ENCODE measurements around the gene CDK5. TPM values are rescaled to one million over a fixed set of nuclear protein-coding genes. Genes with fewer than 3 reads are reported as not detected.
"Not testable (repeated sequence)": the region's sequence is repeated elsewhere in the genome, so short reads cannot be mapped to it uniquely, and the experiment has no call there.

The CDK5 gene
- total and polyA plus RNA-seq, 2 donors (not counting 1 experiment from before 2014, with no cell fraction given): 15.1 to 27.7 TPM

- DNase-seq (ENCODE audit: low read depth in 2 of 2): no peak
- H3K79me2 ChIP-seq (ENCODE audit: control insufficient read depth, insufficient read depth, low read length): no peaks in the 10 kb centered on the region
- H3K9me3 ChIP-seq (ENCODE audit: control insufficient read depth, insufficient read depth, low read depth, low read length): no peaks in the 10 kb centered on the region
- no peak overlapping the region for H3K4me3 ChIP-seq (replicated peaks in 1 of 4; ENCODE audit: control extremely low read depth in 1 of 4, insufficient read depth in 1 of 4, low read depth in 3 of 4, low read length in 4 of 4)
- H3K36me3 ChIP-seq (ENCODE audit: control insufficient read depth, insufficient read depth, low read length): peaks cover 3% of the 10 kb centered on the region
- TF ChIP-seq CTCF (conservative IDR thresholded peaks at IDR 0.05 in 1 of 2, IDR thresholded peaks at IDR 0.05 in 1 of 2; ENCODE audit: low read depth in 1 of 2, low read length in 2 of 2) (no peak), EZH2 (IDR thresholded peaks at IDR 0.05; ENCODE audit: low read length, missing control alignments) (no peak)
- no peak overlapping the region for H3K27ac ChIP-seq (ENCODE audit: insufficient read depth, low read length)
- H3K4me2 ChIP-seq (ENCODE audit: extremely low read depth, insufficient read depth, low read length): no peak overlapping the region
- no peaks in the 10 kb centered on the region for H3K27me3 ChIP-seq (ENCODE audit: control insufficient read depth, insufficient read depth, low read length)
- no peak overlapping the region for H2AFZ ChIP-seq (ENCODE audit: low read length)
- H3K4me1 ChIP-seq (ENCODE audit: control insufficient read depth, extremely low read depth, insufficient read depth, low read length): peaks cover 14% of the 10 kb centered on the region
- no peaks in the 10 kb centered on the region for H4K20me1 ChIP-seq (ENCODE audit: control insufficient read depth, extremely low read depth, insufficient read depth, low read length)
- no peak overlapping the region for H3K9ac ChIP-seq (ENCODE audit: insufficient read depth, low read length)
Observed at GRCh38 chr7:151043959-151044358, 13.7 kb downstream of the CDK5 start.

GRCh38 chr7:151043449-151043848 lies 14.2 kb downstream of the CDK5 start:
- not testable (repeated sequence) for DNase-seq (ENCODE audit: low read depth in 2 of 2); H4K20me1 ChIP-seq (ENCODE audit: control insufficient read depth, extremely low read depth, insufficient read depth, low read length); H3K4me2 ChIP-seq (ENCODE audit: extremely low read depth, insufficient read depth, low read length); H3K27me3 ChIP-seq (ENCODE audit: control insufficient read depth, insufficient read depth, low read length); H2AFZ ChIP-seq (ENCODE audit: low read length); H3K4me3 ChIP-seq (replicated peaks in 1 of 4; ENCODE audit: control extremely low read depth in 1 of 4, insufficient read depth in 1 of 4, low read depth in 3 of 4, low read length in 4 of 4); H3K9ac ChIP-seq (ENCODE audit: insufficient read depth, low read length); H3K79me2 ChIP-seq (ENCODE audit: control insufficient read depth, insufficient read depth, low read length); H3K27ac ChIP-seq (ENCODE audit: insufficient read depth, low read length); H3K9me3 ChIP-seq (ENCODE audit: control insufficient read depth, insufficient read depth, low read depth, low read length); H3K36me3 ChIP-seq (ENCODE audit: control insufficient read depth, insufficient read depth, low read length)
- H3K4me1 ChIP-seq (ENCODE audit: control insufficient read depth, extremely low read depth, insufficient read depth, low read length): peaks cover 19% of the 10 kb centered on the region

- Histone ChIP-seq H3K9ac (ENCODE audit: insufficient read depth, low read length) (no peak overlapping the region), H3K4me2 (ENCODE audit: extremely low read depth, insufficient read depth, low read length) (no peak overlapping the region), H3K36me3 (ENCODE audit: control insufficient read depth, insufficient read depth, low read length) (peaks cover 14% of the 10 kb centered on the region), H3K27ac (ENCODE audit: insufficient read depth, low read length) (no peak overlapping the region), H3K4me1 (ENCODE audit: control insufficient read depth, extremely low read depth, insufficient read depth, low read length) (peaks cover 20% of the 10 kb centered on the region), H3K27me3 (ENCODE audit: control insufficient read depth, insufficient read depth, low read length) (no peaks in the 10 kb centered on the region), H3K9me3 (ENCODE audit: control insufficient read depth, insufficient read depth, low read depth, low read length) (no peaks in the 10 kb centered on the region), H3K79me2 (ENCODE audit: control insufficient read depth, insufficient read depth, low read length) (no peaks in the 10 kb centered on the region), H4K20me1 (ENCODE audit: control insufficient read depth, extremely low read depth, insufficient read depth, low read length) (no peaks in the 10 kb centered on the region), H3K4me3 (replicated peaks in 1 of 4; ENCODE audit: control extremely low read depth in 1 of 4, insufficient read depth in 1 of 4, low read depth in 3 of 4, low read length in 4 of 4) (no peak overlapping the region), H2AFZ (ENCODE audit: low read length) (no peak overlapping the region)
- TF ChIP-seq CTCF (conservative IDR thresholded peaks at IDR 0.05 in 1 of 2, IDR thresholded peaks at IDR 0.05 in 1 of 2; ENCODE audit: low read depth in 1 of 2, low read length in 2 of 2) (no peak), EZH2 (IDR thresholded peaks at IDR 0.05; ENCODE audit: low read length, missing control alignments) (no peak)
- DNase-seq (ENCODE audit: low read depth in 2 of 2): no peak
Observed at GRCh38 chr7:151040616-151041375, 16.9 kb downstream of the CDK5 start.

Measured in fibroblast of lung (primary cell).